ENCODE results near the gene RHOB. TPM values are rescaled to one million over a fixed set of nuclear protein-coding genes. Genes with fewer than 3 reads are reported as not detected.

Gene RHOB
- total RNA-seq, 1 donor from 2014 or later, result 204 TPM

- H3K4me3 ChIP-seq (ENCODE audit: low read depth, low read length), result no peak overlapping the region
- no peak for TF ChIP-seq CTCF (IDR thresholded peaks at IDR 0.05; ENCODE audit: insufficient read depth, low read length, poor library complexity, severe bottlenecking)
Observed at GRCh38 chr2:20496942-20497341, 50.1 kb downstream of the RHOB start.

More at GRCh38 chr2:20496942-20497341, 50.1 kb downstream of the RHOB start:
- no peak for DNase-seq (ENCODE audit: low read depth)
- H3K27me3 ChIP-seq (ENCODE audit: control insufficient read depth, insufficient read depth, low read length), result no peaks in the 10 kb centered on the region
- no peaks in the 10 kb centered on the region for H3K36me3 ChIP-seq (ENCODE audit: control insufficient read depth, insufficient read depth, low read length)

Other genes with a start within 250 kb of the RHOB start
- 184 and 187 TPM in 2 replicates for gene SDC1, start 221.9 kb upstream of the RHOB start, total RNA-seq
- 41.3 and 44.2 TPM in 2 replicates for gene PUM2, start 96.2 kb upstream of the RHOB start, total RNA-seq
- 41.7 and 42.4 TPM in 2 replicates for gene HS1BP3, start 204.0 kb downstream of the RHOB start, total RNA-seq
- 0.04 and 0.07 TPM in 2 replicates for gene GDF7, start 220.1 kb downstream of the RHOB start, total RNA-seq